NCI-H345 treated with DMSO at 0.1 percent for 48 hours (cell line): Measurements from ENCODE around the gene PIGU.

Experiments used
- DNase-seq: peaks from one replicate; lab custom pipeline; 2025; ENCODE audit not compliant: unreplicated experiment; lab: John Stamatoyannopoulos, UW

The PIGU gene

GRCh38 chr20:34579979-34580940 is 96.6 kb downstream of the PIGU start:
- DNase-seq = no peak

GRCh38 chr20:34579191-34579978 is 97.5 kb downstream of the PIGU start:
- DNase-seq = no peak

GRCh38 chr20:34578521-34578920 is 98.4 kb downstream of the PIGU start:
- DNase-seq = no peak

GRCh38 chr20:34578025-34578424 is 98.9 kb downstream of the PIGU start:
- DNase-seq = no peak

GRCh38 chr20:34577061-34577460 is 99.8 kb downstream of the PIGU start:
- no peak for DNase-seq

GRCh38 chr20:34575756-34576155 is 101.1 kb downstream of the PIGU start:
- no peak for DNase-seq

GRCh38 chr20:34575271-34575670 is 101.6 kb downstream of the PIGU start:
- no peak for DNase-seq

GRCh38 chr20:34574861-34575260 is 102.0 kb downstream of the PIGU start:
- DNase-seq = no peak

- DNase-seq = no peak
Observed at GRCh38 chr20:34574426-34574825, 102.5 kb downstream of the PIGU start.

GRCh38 chr20:34573541-34574300 is 103.2 kb downstream of the PIGU start:
- DNase-seq = no peak

GRCh38 chr20:34571753-34572152 is 105.1 kb downstream of the PIGU start:
- DNase-seq = no peak

- DNase-seq = no peak
Observed at GRCh38 chr20:34570859-34571306, 106.0 kb downstream of the PIGU start.

GRCh38 chr20:34569598-34569997 is 107.3 kb downstream of the PIGU start:
- DNase-seq = no peak

GRCh38 chr20:34567892-34568865 is 108.7 kb downstream of the PIGU start:
- no peak for DNase-seq

- no peak for DNase-seq
Observed at GRCh38 chr20:34566978-34567891, 109.7 kb downstream of the PIGU start.

- no peak for DNase-seq
Observed at GRCh38 chr20:34564833-34565232, 112.1 kb downstream of the PIGU start.

GRCh38 chr20:34562641-34563040 is 114.3 kb downstream of the PIGU start:
- no peak for DNase-seq

GRCh38 chr20:34561661-34562060 is 115.2 kb downstream of the PIGU start:
- no peak for DNase-seq

GRCh38 chr20:34560614-34561013 is 116.3 kb downstream of the PIGU start:
- DNase-seq = no peak
